Upper lobe of right lung (tissue), 1 donor: ENCODE data around the gene ITPRID2. TPM values are rescaled to one million over a fixed set of nuclear protein-coding genes. Genes with fewer than 3 reads are reported as not detected.

Experiments used
- ATAC-seq: fragments of 200-7000 bp; cut with Tn5 transposase; one replicate; pipeline ENCODE4 v1.9.1; 2020; ENCODE audit warnings: mild to moderate bottlenecking, moderate library complexity
- DNase-seq: peaks from one replicate; pipeline ENCODE4 v3.0.0-alpha.2; 2020
- H3K27ac ChIP-seq: fragments of 200-600 bp; one replicate; pipeline ENCODE4 v1.8.0; 2022
- H3K27me3 ChIP-seq: fragments of 200-600 bp; one replicate; pipeline ENCODE4 v1.8.0; 2022; ENCODE audit warnings: mild to moderate bottlenecking
- H3K36me3 ChIP-seq: fragments of 200-600 bp; one replicate; pipeline ENCODE4 v1.8.0; 2022
- H3K4me1 ChIP-seq: fragments of 200-600 bp; one replicate; pipeline ENCODE4 v1.8.0; 2022
- H3K4me3 ChIP-seq: fragments of 200-600 bp; one replicate; pipeline ENCODE4 v1.8.0; 2022; ENCODE audit warnings: mild to moderate bottlenecking
- H3K9me3 ChIP-seq: fragments of 200-600 bp; one replicate; pipeline ENCODE4 v1.8.0; 2022
- CTCF ChIP-seq: fragments of 200-600 bp; IDR thresholded peaks from one replicate; pipeline ENCODE4 v1.8.0; 2022; ENCODE audit warnings: antibody characterized with exemption
- intact Hi-C: fragments of 100-400 bp; cut with DNase I; formaldehyde crosslinking; loops from one replicate; pipeline ENCODE4 v1.11.0; 2022
- total RNA-seq: library from RNA; stranded (reverse); fragmentation: NEBNext Ultra II Directional; extraction: Animal tissue kit (Norgen Biotek cat#: 25700); gene quantifications from one replicate; pipeline ENCODE4 v1.2.1, GENCODE V29; 2021
- donor health status: DM: no; HTN: yes; CAD: no; lungs with severe emphysema.

Gene ITPRID2
- total RNA-seq, 1 donor from 2014 or later: 242 TPM

GRCh38 chr2:181907635-181908034, 16.1 kb downstream of the ITPRID2 start:
- no peak overlapping the region for H3K27ac ChIP-seq
- no peak for TF ChIP-seq CTCF
- H3K9me3 ChIP-seq: no peaks in the 10 kb centered on the region
- no peak for DNase-seq
- H3K4me1 ChIP-seq: peaks cover 46% of the 10 kb centered on the region
- ATAC-seq: no peak
- peaks cover 54% of the 10 kb centered on the region for H3K36me3 ChIP-seq
- H3K27me3 ChIP-seq: no peaks in the 10 kb centered on the region
- intact Hi-C loops: loop anchor here (10.0 kb wide), 1 partner anchor 163 kb away; no protein-coding TSS in a partner anchor
- no peak overlapping the region for H3K4me3 ChIP-seq

DNA sequence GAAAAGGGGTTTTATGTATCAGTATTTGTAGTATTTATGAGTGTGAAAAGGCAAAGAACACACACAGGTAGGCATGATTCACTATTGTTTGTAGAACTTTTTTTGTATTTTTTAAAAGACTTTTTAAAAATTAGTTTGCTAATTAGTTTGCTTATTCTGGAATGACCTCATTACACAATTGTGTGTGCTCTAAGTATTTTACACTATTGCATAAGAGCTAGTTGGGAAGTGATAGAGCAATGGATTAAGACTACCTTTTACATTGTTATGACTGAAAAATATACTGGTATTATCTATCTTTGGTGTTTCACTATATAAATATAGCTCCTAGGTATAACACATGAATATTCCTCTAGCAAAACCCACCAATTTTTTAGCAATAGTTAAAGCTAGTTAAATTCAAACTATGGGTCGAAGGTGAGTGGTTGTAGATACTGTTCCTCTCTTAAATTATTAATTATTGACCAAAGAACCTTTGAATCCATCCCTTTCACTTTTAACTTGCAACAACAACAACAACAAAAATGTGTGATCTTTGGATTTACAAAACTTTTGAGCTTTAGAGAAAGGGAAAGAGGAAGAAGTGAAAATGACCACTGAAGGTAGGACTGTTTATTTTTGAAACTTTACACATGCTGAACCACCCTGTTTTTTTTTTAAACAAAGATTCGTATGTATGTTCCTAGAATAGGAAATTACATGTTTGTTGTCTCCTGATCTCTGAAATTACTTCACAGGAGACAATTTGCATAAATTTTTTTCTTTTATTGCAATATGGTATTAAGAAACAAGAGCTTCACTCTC, 18.7 kb downstream of the ITPRID2 start:
- no peak for TF ChIP-seq CTCF
- Histone ChIP-seq H3K4me3 (no peak overlapping the region), H3K4me1 (peaks cover 27% of the 10 kb centered on the region), H3K27me3 (no peaks in the 10 kb centered on the region), H3K9me3 (no peaks in the 10 kb centered on the region), H3K27ac (no peak overlapping the region), H3K36me3 (peaks cover 65% of the 10 kb centered on the region)
- no peak for DNase-seq
- no peak for ATAC-seq
- intact Hi-C loops: no loop called here

DNA sequence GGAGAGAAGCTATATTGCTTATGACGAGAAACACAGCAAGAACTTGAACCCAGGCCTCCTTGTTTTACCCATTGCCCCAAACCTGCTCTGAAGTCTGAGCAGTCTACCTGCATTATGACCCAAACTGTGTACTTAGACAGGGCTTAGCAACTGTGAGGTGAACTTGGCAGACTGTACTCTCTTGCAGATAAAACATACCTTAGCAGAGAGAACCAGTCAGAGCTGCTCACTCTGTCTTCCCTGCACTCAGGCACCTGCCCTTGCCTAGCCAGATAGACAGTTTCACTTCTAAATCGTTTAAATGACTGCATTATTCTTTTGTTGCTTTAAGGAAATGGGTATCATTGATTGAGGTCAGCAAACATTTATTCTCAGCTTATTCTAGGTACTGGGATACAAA, 20.3 kb downstream of the ITPRID2 start:
- DNase-seq: no peak
- Histone ChIP-seq H3K9me3 (no peaks in the 10 kb centered on the region), H3K4me1 (peaks cover 25% of the 10 kb centered on the region), H3K27me3 (no peaks in the 10 kb centered on the region), H3K27ac (no peak overlapping the region), H3K4me3 (no peak overlapping the region), H3K36me3 (peaks cover 66% of the 10 kb centered on the region)
- TF ChIP-seq CTCF: no peak
- ATAC-seq: peak; percentile 54
- intact Hi-C loops: no loop called here

- Histone ChIP-seq H3K36me3 (peaks cover 95% of the 10 kb centered on the region), H3K4me3 (no peak overlapping the region), H3K4me1 (peaks cover 7% of the 10 kb centered on the region), H3K27ac (no peak overlapping the region), H3K9me3 (no peaks in the 10 kb centered on the region), H3K27me3 (no peaks in the 10 kb centered on the region)
- ATAC-seq: peak; percentile 25
- intact Hi-C loops: no loop called here
- DNase-seq: no peak
- no peak for TF ChIP-seq CTCF
These were observed 23.6 kb downstream of the ITPRID2 start for GRCh38 chr2:181915102-181915501.

DNA sequence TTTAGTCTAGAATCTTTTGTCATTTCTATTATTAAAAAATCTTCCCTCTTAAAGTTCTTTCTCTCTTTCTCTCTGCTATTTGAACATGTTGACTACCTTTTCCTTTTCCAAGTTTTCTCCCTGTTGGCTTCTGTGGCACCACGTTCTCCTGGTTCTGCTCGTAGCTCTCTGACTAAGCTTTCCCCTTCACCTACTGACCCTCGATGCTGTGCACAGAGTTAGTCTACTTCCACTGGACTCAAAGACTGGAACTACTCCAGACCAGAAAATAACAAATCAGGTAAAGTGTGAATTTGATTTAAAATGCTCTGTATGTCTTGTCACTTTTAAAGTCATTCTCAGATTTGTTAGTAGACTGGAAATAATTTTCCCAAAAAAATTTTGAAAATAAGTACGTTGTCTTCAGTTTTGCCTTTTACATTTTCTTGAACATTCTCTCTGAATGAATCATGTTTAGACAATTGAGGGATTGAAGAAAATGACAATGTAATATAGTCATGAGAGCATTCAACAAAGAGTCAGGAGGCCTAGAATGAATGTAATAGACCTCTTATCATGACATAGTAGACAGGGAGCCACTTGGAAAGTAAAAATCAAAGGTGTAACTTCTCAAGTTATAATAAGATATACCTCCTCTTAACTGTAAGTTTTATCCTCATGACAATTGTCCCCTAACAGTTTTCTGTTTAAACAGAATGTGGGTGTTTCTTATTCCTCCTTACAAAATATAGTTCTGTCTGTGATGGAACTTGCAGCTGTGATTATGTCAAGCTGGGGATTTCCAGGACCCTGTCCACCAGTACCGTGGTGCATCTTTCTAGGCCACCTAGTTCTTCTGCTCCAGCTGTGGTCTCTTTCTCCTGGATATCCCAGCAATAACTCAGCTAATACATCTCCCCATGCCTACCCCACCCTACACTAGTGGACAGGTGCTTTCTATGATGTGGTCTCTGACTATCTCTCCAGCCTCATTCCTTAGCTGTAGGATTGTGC, 25.5 kb downstream of the ITPRID2 start:
- intact Hi-C loops: no loop called here

More for the DNA sequence above, 25.5 kb downstream of the ITPRID2 start:
- TF ChIP-seq CTCF: no peak
- Histone ChIP-seq H3K36me3 (peaks cover 99% of the 10 kb centered on the region), H3K27me3 (no peaks in the 10 kb centered on the region), H3K27ac (no peak overlapping the region), H3K9me3 (no peaks in the 10 kb centered on the region), H3K4me3 (no peak overlapping the region), H3K4me1 (no peaks in the 10 kb centered on the region)
- no peak for DNase-seq
- ATAC-seq: no peak
